LNCAP (cell line): ENCODE measurements around the gene CAPN12.

ENCODE experiments used
- TF ChIP-seq, protein P1 (sequence below): fragments of 450-650 bp; IDR thresholded peaks from 2 replicates; pipeline ENCODE4 v1.5.1; 2017; ENCODE audit warnings: mild to moderate bottlenecking

Gene CAPN12

DNA sequence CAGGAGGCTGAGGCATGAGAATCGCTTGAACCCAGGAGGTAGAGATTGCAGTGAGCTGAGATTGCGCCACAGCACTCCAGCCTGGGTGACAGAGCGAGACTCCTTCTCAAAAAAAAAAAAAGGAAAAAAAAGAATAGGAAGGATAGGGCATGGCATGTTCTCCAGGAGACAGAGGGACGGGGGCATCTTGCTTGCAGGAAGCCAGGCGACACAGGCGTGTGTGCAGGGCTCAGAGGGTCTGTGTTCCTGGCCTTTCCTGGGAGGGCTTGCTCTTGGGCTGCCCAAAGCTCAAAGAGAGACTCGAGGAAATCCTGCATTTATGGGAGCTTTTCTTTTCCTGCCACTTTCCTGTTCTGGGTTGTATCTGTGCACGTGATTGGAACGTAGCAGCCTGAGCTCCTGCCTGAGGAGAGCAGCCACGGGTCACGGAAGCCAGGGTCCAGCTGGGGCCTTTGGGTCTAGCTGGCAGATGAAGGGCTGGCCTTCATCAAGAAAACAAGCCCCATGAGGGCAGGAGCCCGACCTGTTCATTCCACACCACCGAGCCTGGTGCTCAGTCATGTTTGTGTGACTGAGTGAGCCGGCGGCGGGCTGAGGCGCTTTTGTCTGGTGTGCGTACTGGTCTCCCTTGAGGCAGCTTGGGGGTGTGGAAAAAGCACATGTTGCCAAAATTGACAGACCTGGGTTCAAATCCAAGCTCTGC is 44.5 kb downstream of the CAPN12 start:
- TF ChIP-seq, protein P1, sequence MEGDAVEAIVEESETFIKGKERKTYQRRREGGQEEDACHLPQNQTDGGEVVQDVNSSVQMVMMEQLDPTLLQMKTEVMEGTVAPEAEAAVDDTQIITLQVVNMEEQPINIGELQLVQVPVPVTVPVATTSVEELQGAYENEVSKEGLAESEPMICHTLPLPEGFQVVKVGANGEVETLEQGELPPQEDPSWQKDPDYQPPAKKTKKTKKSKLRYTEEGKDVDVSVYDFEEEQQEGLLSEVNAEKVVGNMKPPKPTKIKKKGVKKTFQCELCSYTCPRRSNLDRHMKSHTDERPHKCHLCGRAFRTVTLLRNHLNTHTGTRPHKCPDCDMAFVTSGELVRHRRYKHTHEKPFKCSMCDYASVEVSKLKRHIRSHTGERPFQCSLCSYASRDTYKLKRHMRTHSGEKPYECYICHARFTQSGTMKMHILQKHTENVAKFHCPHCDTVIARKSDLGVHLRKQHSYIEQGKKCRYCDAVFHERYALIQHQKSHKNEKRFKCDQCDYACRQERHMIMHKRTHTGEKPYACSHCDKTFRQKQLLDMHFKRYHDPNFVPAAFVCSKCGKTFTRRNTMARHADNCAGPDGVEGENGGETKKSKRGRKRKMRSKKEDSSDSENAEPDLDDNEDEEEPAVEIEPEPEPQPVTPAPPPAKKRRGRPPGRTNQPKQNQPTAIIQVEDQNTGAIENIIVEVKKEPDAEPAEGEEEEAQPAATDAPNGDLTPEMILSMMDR, result no peak

DNA sequence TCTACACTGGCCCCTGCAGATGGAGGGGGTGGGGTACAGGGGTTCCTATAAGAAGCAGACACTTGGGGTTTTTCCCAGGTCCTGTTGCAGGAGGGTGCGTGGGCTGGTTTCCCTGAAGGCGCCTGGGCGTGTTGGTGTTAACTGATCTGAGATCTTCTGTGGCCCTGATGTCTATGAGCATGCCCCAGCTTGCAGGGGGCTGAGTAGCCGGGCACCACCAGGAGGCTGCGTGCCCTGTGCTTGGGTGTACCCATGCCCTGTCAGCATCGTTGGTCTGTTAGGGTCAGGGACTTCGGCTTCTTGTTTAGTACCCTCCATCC is 45.3 kb downstream of the CAPN12 start:
- TF ChIP-seq, protein P1, result no peak

DNA sequence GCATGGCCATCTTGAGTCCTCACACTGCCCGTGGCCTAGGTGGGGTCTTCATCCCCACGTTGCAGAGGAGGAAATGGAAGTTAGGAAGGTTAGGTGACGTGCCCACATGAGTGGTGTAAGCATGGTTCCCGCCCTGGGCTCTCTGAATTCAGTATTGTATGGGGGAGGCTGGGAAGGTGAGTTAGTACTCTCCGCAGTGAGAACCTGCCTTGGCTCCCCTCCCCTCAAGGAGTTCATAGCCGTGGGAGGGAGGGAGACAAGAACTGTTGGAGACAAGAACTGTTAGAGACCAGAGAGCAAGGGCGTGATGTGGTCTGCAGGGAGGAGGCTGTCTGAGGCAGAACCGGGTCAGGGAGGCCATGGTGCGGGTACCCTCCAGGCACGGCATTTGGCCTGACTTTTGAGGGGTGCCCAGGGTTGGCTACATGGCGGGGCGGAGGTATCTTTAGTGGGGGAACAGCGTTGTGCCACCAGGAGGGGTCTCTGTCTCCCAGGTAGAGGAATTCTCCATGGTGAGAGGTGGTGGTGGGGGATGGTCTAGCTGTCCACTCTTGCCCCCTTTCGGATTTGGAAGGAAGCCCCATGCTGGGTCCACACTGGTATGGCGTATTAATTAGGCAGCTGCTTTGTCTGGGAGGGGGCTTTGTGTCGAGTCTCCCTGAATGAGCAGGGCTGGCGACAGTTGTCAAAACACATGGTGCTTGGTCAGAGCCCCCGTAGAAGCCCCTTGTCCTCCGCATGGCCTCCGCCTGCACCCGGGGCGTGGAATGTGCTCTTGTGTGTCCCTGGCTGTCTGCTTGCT is 45.8 kb downstream of the CAPN12 start:
- TF ChIP-seq, protein P1, result no peak

DNA sequence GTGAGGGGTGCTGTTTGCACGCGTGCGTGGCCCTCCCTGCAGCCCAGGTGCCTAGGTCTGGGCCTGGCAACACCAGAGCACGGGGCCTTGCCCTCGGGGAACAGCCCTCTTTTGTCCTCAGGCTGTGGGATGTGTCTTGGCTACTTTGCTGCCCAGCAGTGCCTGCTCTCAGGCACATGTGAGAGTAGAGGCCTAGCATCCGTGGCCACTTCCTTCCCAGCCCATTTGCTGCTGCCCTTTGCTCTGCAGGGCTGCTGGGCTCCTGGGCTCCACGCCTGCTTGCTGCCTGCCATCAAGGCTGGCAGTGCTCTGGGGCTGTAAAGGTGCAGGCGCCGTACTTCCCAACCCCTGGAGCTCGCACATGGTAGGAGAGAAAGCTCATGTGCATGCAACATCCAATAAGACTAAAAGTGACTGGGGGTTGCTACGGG is 46.6 kb downstream of the CAPN12 start:
- TF ChIP-seq, protein P1, result no peak

DNA sequence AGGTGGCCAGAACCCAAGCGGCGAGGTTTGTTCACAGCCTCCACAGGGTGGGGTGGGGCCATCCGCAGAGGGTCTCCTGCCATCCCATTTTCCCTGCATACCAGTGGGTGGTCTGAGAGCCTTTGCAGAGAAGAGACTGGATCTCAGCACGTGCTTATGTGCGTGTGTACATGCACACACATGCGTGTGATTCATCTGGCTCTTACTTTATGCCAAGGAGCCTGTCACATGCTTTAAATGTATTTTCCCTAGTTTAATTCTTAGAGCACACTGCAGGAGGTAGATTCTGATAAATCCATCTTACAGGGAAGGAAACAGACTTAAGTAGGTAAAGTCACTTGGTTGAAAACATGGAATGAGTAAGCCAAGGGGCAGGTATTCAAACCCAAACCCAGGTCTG is 47.1 kb downstream of the CAPN12 start:
- TF ChIP-seq, protein P1, result no peak

DNA sequence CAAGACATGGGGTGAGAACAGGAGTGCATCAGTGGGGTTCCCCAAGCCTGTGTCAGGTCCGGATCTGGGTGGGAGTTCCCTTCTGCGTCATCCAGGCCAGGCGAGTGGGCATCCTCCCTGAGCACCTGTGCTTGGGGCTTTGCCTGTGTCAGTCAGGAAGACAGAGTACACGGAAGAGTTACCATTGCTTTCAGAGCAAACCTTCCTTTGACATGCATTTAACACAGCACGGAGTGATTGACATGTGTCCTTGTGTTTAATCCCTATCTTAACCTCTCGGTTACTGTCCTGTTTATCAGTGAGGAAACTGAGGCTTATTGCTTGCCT is 47.6 kb downstream of the CAPN12 start:
- TF ChIP-seq, protein P1, result no peak

DNA sequence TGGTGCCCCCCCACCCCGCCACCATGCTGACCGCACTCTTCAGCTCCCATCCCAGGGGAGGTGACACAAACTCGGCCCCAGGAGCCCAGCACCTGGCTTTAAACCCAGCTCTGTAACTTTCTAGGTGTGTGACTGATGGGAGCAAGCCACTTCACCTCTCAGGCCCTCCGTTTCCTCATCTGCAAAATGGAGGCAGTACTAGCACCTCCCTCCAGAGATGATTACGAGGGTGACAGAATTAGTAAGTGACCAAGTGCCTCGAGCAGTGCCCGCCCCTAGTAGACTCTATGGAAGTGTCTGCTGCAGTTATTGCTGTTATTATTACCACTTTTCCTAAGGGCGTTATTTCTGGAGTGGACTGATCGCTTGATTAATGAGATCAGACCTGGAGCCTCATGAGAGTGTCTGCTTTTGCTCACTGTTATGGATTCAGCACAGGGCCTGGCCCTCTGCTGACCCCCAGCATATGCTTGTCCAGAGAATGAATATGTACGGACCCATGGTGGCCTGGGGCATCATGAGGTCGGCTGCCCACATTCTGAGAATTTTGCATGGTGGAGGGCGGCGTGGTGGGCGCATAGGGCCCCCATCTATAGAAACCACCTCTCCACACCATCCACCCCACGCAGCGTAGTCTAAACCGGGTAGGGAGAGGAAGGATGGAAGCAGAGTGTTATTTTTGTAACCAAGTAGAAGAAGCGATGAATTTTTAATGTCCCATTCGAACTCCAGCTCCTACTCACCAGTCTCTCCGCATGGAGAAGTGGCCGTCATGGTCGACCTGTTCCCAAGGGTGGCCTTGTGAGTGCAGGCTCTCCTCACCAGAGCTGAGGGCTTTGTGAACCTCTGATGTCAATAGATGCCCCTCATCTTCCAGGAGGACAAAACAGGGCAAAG is 48.2 kb downstream of the CAPN12 start:
- TF ChIP-seq, protein P1, result no peak
